Uterus (tissue), 2 donors: Measurements from ENCODE around the gene RIMS3.

Experiments
- CTCF ChIP-seq, 4 experiments: fragments of 200-600 bp in 2 of 4; fragments of 450-650 bp in 2 of 4; sonication (generic) in 2 of 4; IDR thresholded peaks; one replicate each; pipeline ENCODE4 v1.5.1; 2016 to 2019; ENCODE audit warnings: antibody characterized with exemption in 4 of 4, mild to moderate bottlenecking in 2 of 4, moderate library complexity in 1 of 4
- POLR2A ChIP-seq, 2 donors: fragments of 450-650 bp; IDR thresholded peaks; one replicate each; pipeline ENCODE4 v1.6.1; 2016; ENCODE audit warnings: antibody characterized with exemption in 2 of 2, mild to moderate bottlenecking in 1 of 2, moderate library complexity in 1 of 2

- TF ChIP-seq CTCF (IDR thresholded peaks at IDR 0.05) (no peak), POLR2A (IDR thresholded peaks at IDR 0.05) (no peak)
Measured at GRCh38 chr1:40653851-40654537, 11.5 kb downstream of the RIMS3 start.
